Natural killer cell (primary cell): ENCODE data around the gene TEP1. TPM values are rescaled to one million over a fixed set of nuclear protein-coding genes. Genes with fewer than 3 reads are reported as not detected.

Experiments used
- ATAC-seq, 3 donors: fragments of 150-1000 bp in 2 of 3; fragments of 200-7000 bp in 1 of 3; cut with Tn5 transposase; 1 replicate in 1 of 3; 2 replicates in 2 of 3; pipeline ENCODE4 v1.10.0; 2021; ENCODE audit warnings: mild to moderate bottlenecking in 2 of 3, moderate library complexity in 2 of 3
- DNase-seq, 2 donors: peaks; one replicate each; pipeline versions ENCODE4 v3.0.0 to v3.0.0-alpha.2; 2013 to 2021; ENCODE audit warnings: mixed read lengths in 1 of 2
- H3K27ac ChIP-seq: one replicate; pipeline ENCODE4 v1.5.1; 2013; ENCODE audit warnings: mild to moderate bottlenecking, low read length
- H3K27me3 ChIP-seq: one replicate; pipeline ENCODE4 v1.6.1; 2013; ENCODE audit warnings: low read length; ENCODE audit not compliant: control insufficient read depth, insufficient read depth
- H3K36me3 ChIP-seq: one replicate; pipeline ENCODE4 v1.6.1; 2013; ENCODE audit warnings: low read length; ENCODE audit not compliant: control insufficient read depth, insufficient read depth
- H3K4me1 ChIP-seq: one replicate; pipeline ENCODE4 v1.6.1; 2013; ENCODE audit warnings: low read length; ENCODE audit not compliant: control insufficient read depth, insufficient read depth
- H3K4me3 ChIP-seq: one replicate; pipeline ENCODE4 v1.5.1; 2013; ENCODE audit warnings: low read length
- H3K9me3 ChIP-seq: one replicate; pipeline ENCODE4 v1.6.1; 2013; ENCODE audit warnings: low read length; ENCODE audit not compliant: control insufficient read depth, insufficient read depth
- H3K27ac Mint-ChIP-seq, 2 donors: one replicate each; pipeline ENCODE4 v1.8.0; 2022; ENCODE audit warnings: mild to moderate bottlenecking in 2 of 2, mixed read lengths in 2 of 2, moderate library complexity in 1 of 2
- H3K27me3 Mint-ChIP-seq, 2 donors: one replicate each; pipeline ENCODE4 v1.8.0; 2022; ENCODE audit warnings: low read depth in 2 of 2, mixed read lengths in 2 of 2
- H3K36me3 Mint-ChIP-seq: one replicate; pipeline ENCODE4 v1.8.0; 2022; ENCODE audit warnings: mixed read lengths
- H3K4me1 Mint-ChIP-seq, 2 donors: one replicate each; pipeline ENCODE4 v1.8.0; 2022; ENCODE audit warnings: mixed read lengths in 2 of 2
- H3K4me3 Mint-ChIP-seq: one replicate; pipeline ENCODE4 v1.8.0; 2022; ENCODE audit warnings: mild to moderate bottlenecking, moderate library complexity, mixed read lengths
- H3K9me3 Mint-ChIP-seq, 2 donors: one replicate each; pipeline ENCODE4 v1.8.0; 2022; ENCODE audit warnings: mixed read lengths in 2 of 2
- CTCF ChIP-seq: fragments of 200-600 bp; IDR thresholded peaks from one replicate; pipeline ENCODE4 v1.8.0; 2022; ENCODE audit warnings: antibody characterized with exemption
- WGBS: methylation state at CpG from one replicate; pipeline ENCODE4 v1.1.7; 2013; ENCODE audit warnings: missing lambda C conversion rate; ENCODE audit not compliant: insufficient coverage; 5-methylcytosine and 5-hydroxymethylcytosine counted together
- intact Hi-C: fragments of 100-400 bp; cut with micrococcal nuclease; formaldehyde crosslinking; loops from one replicate; pipeline ENCODE4 v1.14.2; 2022
- total RNA-seq, 4 donors: library from RNA; stranded (reverse); fragments of 120-200 nt in 1 of 4; gene quantifications; one replicate each; pipeline versions ENCODE4 v1.2.3 to v1.2.4, GENCODE V29; 2013 to 2022

Gene TEP1
- total RNA-seq, 3 donors from 2014 or later (not counting 1 experiment from before 2014, with no cell fraction given): 76.3 to 83.2 (median 80.8) TPM

GRCh38 chr14:20381341-20381740, 32.0 kb downstream of the TEP1 start:
- no peak for TF ChIP-seq CTCF
- WGBS: 93% methylated on average over 7 of the region's 7 CpGs
- Histone ChIP-seq H3K4me3 (no peak overlapping the region), H3K9me3 (no peaks in the 10 kb centered on the region), H3K4me1 (no peaks in the 10 kb centered on the region), H3K36me3 (peaks cover 95% of the 10 kb centered on the region), H3K27me3 (no peaks in the 10 kb centered on the region), H3K27ac (no peak overlapping the region)
- DNase-seq: no peak
- peaks cover 20% of the 10 kb centered on the region for H3K36me3 Mint-ChIP-seq
- H3K9me3 Mint-ChIP-seq: no peaks in the 10 kb centered on the region
- H3K27me3 Mint-ChIP-seq: no peaks in the 10 kb centered on the region
- H3K4me1 Mint-ChIP-seq: no peaks in the 10 kb centered on the region
- ATAC-seq: no peak
- intact Hi-C loops: no loop called here
- H3K27ac Mint-ChIP-seq: no peak overlapping the region
- no peak overlapping the region for H3K4me3 Mint-ChIP-seq

DNA sequence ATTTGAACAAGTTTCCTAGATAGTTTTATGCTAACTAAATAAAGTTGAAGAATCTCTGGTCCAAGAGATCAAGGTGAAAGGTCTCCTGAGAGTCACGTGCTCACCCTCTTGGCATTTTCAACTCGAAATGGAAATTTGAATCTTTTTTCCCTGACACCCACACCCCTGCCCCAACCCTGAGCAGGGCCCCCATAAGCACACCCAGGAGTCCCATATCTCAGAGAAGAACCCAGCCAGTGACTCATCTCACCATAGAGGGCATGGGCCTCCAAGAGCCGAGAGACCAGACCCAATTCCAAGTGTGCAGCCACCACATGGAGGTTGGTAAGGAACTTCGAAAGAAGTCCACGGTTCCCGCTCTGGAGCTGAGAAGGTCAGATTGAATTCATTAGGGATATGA, 32.6 kb downstream of the TEP1 start:
- no peak for DNase-seq
- no peaks in the 10 kb centered on the region for H3K9me3 Mint-ChIP-seq

DNA sequence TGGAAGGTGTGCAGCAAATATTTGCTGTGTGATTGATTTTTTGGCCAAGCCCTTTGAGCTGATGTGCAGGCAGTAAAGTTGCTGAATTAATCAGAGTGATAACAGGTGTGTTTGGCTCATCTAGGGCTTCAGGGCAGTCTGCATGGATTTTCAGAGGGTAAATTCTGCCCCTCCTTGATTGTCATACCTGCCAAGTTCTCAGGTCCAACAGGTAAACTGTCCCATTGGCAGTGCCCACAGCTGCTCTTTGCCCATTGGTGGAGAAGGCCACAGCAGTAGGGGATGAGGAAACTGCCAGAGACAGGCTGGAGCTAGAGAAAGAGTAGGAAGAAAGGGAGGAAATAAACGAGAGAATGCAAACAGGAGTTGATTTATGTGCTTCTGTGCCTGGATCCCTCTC, 33.6 kb downstream of the TEP1 start:
- WGBS: 50% methylated on average over 1 of the region's 1 CpG
- H3K4me3 Mint-ChIP-seq: no peak overlapping the region

More for the DNA sequence above, 32.6 kb downstream of the TEP1 start:
- no peak for TF ChIP-seq CTCF
- Histone ChIP-seq H3K4me3 (no peak overlapping the region), H3K4me1 (no peaks in the 10 kb centered on the region), H3K27me3 (no peaks in the 10 kb centered on the region), H3K27ac (no peak overlapping the region), H3K9me3 (no peaks in the 10 kb centered on the region), H3K36me3 (peaks cover 95% of the 10 kb centered on the region)
- intact Hi-C loops: no loop called here
- H3K27me3 Mint-ChIP-seq: no peaks in the 10 kb centered on the region
- peaks cover 25% of the 10 kb centered on the region for H3K36me3 Mint-ChIP-seq
- WGBS: 85% methylated on average over 6 of the region's 6 CpGs
- no peak overlapping the region for H3K4me3 Mint-ChIP-seq
- H3K27ac Mint-ChIP-seq: no peak overlapping the region
- no peak for ATAC-seq
- H3K4me1 Mint-ChIP-seq: no peaks in the 10 kb centered on the region

More for the DNA sequence above, 33.6 kb downstream of the TEP1 start:
- intact Hi-C loops: no loop called here
- no peaks in the 10 kb centered on the region for H3K27me3 ChIP-seq
- no peak for ATAC-seq
- Mint-ChIP-seq H3K4me1 (no peaks in the 10 kb centered on the region), H3K27me3 (no peaks in the 10 kb centered on the region), H3K36me3 (peaks cover 30% of the 10 kb centered on the region), H3K9me3 (no peaks in the 10 kb centered on the region), H3K27ac (no peak overlapping the region)
- TF ChIP-seq CTCF: no peak
- peaks cover 96% of the 10 kb centered on the region for H3K36me3 ChIP-seq
- H3K4me3 ChIP-seq: no peak overlapping the region
- H3K27ac ChIP-seq: no peak overlapping the region
- H3K4me1 ChIP-seq: no peaks in the 10 kb centered on the region
- no peak for DNase-seq
- no peaks in the 10 kb centered on the region for H3K9me3 ChIP-seq
